ENCODE measurements around the gene B3GALT6. TPM values are rescaled to one million over a fixed set of nuclear protein-coding genes. Genes with fewer than 3 reads are reported as not detected.

The B3GALT6 gene
- polyA plus RNA-seq, 3 donors, result 1.9 to 8.8 (median 7.2) TPM

- H3K4me1 Mint-ChIP-seq, result no peaks in the 10 kb centered on the region
- no peak overlapping the region for H3K27ac Mint-ChIP-seq
Measured at GRCh38 chr1:1253972-1254666, 22.1 kb downstream of the B3GALT6 start.

GRCh38 chr1:1254667-1254998 lies 22.6 kb downstream of the B3GALT6 start:
- TF ChIP-seq CTCF (IDR thresholded peaks at IDR 0.05), result no peak
- H3K9me3 Mint-ChIP-seq, result no peaks in the 10 kb centered on the region
- H3K79me2 ChIP-seq (ENCODE audit: insufficient read depth, low read length), result peaks cover 4% of the 10 kb centered on the region
- H3K4me3 ChIP-seq (replicated peaks in 1 of 3; ENCODE audit: low read depth in 2 of 3, low read length in 3 of 3), result no peak overlapping the region
- no peak overlapping the region for H2AFZ ChIP-seq (ENCODE audit: insufficient read depth, low read depth, low read length, poor library complexity, severe bottlenecking)
- H4K20me1 ChIP-seq (ENCODE audit: insufficient read depth, low read length), result peaks cover 72% of the 10 kb centered on the region
- H3K27ac Mint-ChIP-seq, result no peak overlapping the region
- 97% methylated on average over 20 of the region's 21 CpGs for WGBS (ENCODE audit: insufficient coverage)
- H3K27me3 ChIP-seq (ENCODE audit: control insufficient read depth in 2 of 2, insufficient read depth in 2 of 2, low read length in 2 of 2), result no peaks in the 10 kb centered on the region
- peaks cover 48 to 67% of the 10 kb centered on the region in 2 donors for H3K36me3 ChIP-seq (replicated peaks in 1 of 2; ENCODE audit: control insufficient read depth in 1 of 2, insufficient read depth in 2 of 2, low read length in 2 of 2)
- H3K27ac ChIP-seq (ENCODE audit: low read depth in 1 of 2, low read length in 2 of 2), result no peak overlapping the region
- intact Hi-C loops (cut with micrococcal nuclease), result no loop called here
- peaks cover under 1% of the 10 kb centered on the region in 2 donors for H3K4me1 ChIP-seq (ENCODE audit: control insufficient read depth in 1 of 2, insufficient read depth in 2 of 2, low read length in 2 of 2)
- H3K9ac ChIP-seq (ENCODE audit: insufficient read depth, low read length, poor library complexity, severe bottlenecking), result no peak overlapping the region
- H3K36me3 Mint-ChIP-seq, result peaks cover 51 to 71% of the 10 kb centered on the region in 2 donors
- no peak overlapping the region for H3K4me2 ChIP-seq (replicated peaks; ENCODE audit: extremely low read depth, low read length, poor library complexity, severe bottlenecking)
- no peak overlapping the region for H3K4me3 Mint-ChIP-seq
- DNase-seq, result no peak
- peaks cover 3% of the 10 kb centered on the region for H3K4me1 Mint-ChIP-seq
- H3K9me3 ChIP-seq (replicated peaks in 1 of 2; ENCODE audit: control insufficient read depth in 1 of 2, insufficient read depth in 1 of 2, low read length in 2 of 2), result no peaks in the 10 kb centered on the region
- H3K27me3 Mint-ChIP-seq (ENCODE audit: low read depth in 3 of 3), result peaks cover 0 to 2% (median 0%) of the 10 kb centered on the region in 3 donors

More at GRCh38 chr1:1253972-1254666, 22.1 kb downstream of the B3GALT6 start:
- Mint-ChIP-seq H3K4me3 (no peak overlapping the region), H3K27me3 (ENCODE audit: low read depth in 3 of 3) (no peaks in the 10 kb centered on the region), H3K9me3 (no peaks in the 10 kb centered on the region), H3K36me3 (peaks cover 46 to 66% of the 10 kb centered on the region in 2 donors)
- WGBS (ENCODE audit: insufficient coverage), result 98% methylated on average over 28 of the region's 50 CpGs
- H3K9me3 ChIP-seq (replicated peaks in 1 of 2; ENCODE audit: control insufficient read depth in 1 of 2, insufficient read depth in 1 of 2, low read length in 2 of 2), result no peaks in the 10 kb centered on the region
- intact Hi-C loops (cut with micrococcal nuclease), result no loop called here
- peaks cover 67% of the 10 kb centered on the region for H4K20me1 ChIP-seq (ENCODE audit: insufficient read depth, low read length)
- H3K9ac ChIP-seq (ENCODE audit: insufficient read depth, low read length, poor library complexity, severe bottlenecking), result no peak overlapping the region
- no peak for TF ChIP-seq CTCF (IDR thresholded peaks at IDR 0.05)
- peaks cover 43 to 62% of the 10 kb centered on the region in 2 donors for H3K36me3 ChIP-seq (replicated peaks in 1 of 2; ENCODE audit: control insufficient read depth in 1 of 2, insufficient read depth in 2 of 2, low read length in 2 of 2)
- no peak overlapping the region for H3K4me3 ChIP-seq (replicated peaks in 1 of 3; ENCODE audit: low read depth in 2 of 3, low read length in 3 of 3)
- no peak for DNase-seq
- no peaks in the 10 kb centered on the region for H3K27me3 ChIP-seq (ENCODE audit: control insufficient read depth in 2 of 2, insufficient read depth in 2 of 2, low read length in 2 of 2)
- no peak overlapping the region for H3K27ac ChIP-seq (ENCODE audit: low read depth in 1 of 2, low read length in 2 of 2)
- H3K79me2 ChIP-seq (ENCODE audit: insufficient read depth, low read length), result peaks cover 4% of the 10 kb centered on the region
- H3K4me1 ChIP-seq (ENCODE audit: control insufficient read depth in 1 of 2, insufficient read depth in 2 of 2, low read length in 2 of 2), result no peaks in the 10 kb centered on the region
- no peak overlapping the region for H2AFZ ChIP-seq (ENCODE audit: insufficient read depth, low read depth, low read length, poor library complexity, severe bottlenecking)
- H3K4me2 ChIP-seq (replicated peaks; ENCODE audit: extremely low read depth, low read length, poor library complexity, severe bottlenecking), result no peak overlapping the region

Data from CD14-positive monocyte (primary cell).